Activated T-cell treated with anti-CD3 and anti-CD28 coated beads for 24 hours (primary cell): ENCODE measurements around the gene MCM9.
"Not testable (repeated sequence)": the region's sequence is repeated elsewhere in the genome, so short reads cannot be mapped to it uniquely, and the experiment has no call there.

Experiments
- DNase-seq: peaks from one replicate; pipeline ENCODE4 v3.0.0-alpha.2; 2020; ENCODE audit warnings: low read depth

Gene MCM9

GRCh38 chr6:118768904-118769325 lies 166.0 kb downstream of the MCM9 start:
- peak; percentile 8 for DNase-seq

- no peak for DNase-seq
Measured at GRCh38 chr6:118768441-118768840, 166.5 kb downstream of the MCM9 start.

- DNase-seq, result not testable (repeated sequence)
Measured at GRCh38 chr6:118765316-118765715, 169.6 kb downstream of the MCM9 start.

- DNase-seq, result no peak
Measured at GRCh38 chr6:118764766-118765165, 170.2 kb downstream of the MCM9 start.
